GM10248 (cell line): ENCODE measurements around the gene CCND1.
A peak's percentile ranks its signal among the peaks of the same experiment; 100 is the strongest.

ENCODE experiments used
- CTCF ChIA-PET: fragments of 300-600 bp; sonication (Branson Sonifier 250); formaldehyde crosslinking; extraction: SDS; loops from one replicate; lab custom pipeline; 2021; ENCODE audit warnings: antibody characterized with exemption; lab: Yijun Ruan, JAX
- POLR2A ChIA-PET: fragments of 350-650 bp; sonication (Branson Sonifier 250); formaldehyde crosslinking; extraction: SDS; loops from one replicate; lab custom pipeline; 2020; ENCODE audit warnings: antibody characterized with exemption; lab: Yijun Ruan, JAX
- DNase-seq: peaks from one replicate; pipeline ENCODE4 v3.0.0; 2012; ENCODE audit errors: extremely low spot score
- TF ChIP-seq, protein P1 (sequence below): IDR thresholded peaks from 2 replicates; pipeline ENCODE4 v1.5.1; 2012; ENCODE audit warnings: mild to moderate bottlenecking, low read depth; ENCODE audit errors: extremely low read depth, missing control alignments, control extremely low read depth

The CCND1 gene

DNA sequence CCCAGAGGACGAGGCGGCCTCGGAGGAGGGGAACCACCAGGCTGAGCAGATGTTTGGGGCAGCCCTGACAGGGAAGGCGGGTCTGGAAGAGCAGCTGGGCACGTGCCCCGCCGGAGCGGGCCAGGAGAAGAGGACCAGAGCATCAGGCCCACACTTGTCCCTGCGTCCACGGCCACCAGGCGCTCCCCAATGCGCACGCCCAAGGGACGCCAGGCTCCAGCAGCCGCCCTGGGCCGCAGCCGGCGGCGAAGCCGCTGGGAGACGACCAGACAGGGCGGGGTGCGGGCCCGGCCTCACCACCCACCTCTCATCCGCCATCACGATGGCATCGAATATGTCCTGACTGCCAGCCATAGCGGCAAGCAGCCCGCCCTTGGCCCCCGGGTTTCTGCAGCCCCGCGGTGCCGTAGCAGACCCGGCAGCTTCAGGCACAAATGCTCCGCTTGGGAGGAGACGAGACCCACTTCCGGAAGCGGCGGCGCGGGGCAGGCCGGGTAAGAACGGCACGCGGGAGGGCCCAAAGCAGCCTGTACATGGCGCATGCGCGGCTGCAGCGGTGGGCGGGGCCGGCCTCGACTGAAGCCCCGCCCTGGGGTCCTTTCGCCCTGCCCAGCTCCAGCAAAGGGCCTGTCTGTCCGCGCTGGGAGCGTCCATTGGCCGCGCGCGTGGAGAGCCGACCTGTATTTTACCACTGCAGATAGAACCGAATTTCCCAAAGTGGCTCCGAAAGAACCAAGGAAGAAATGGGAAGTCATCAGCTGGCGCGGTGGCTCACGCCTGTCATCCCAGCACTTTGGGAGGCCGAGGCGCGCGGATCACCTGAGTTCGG is 34.1 kb downstream of the CCND1 start, which contains the start of gene LTO1:
TSS of gene LTO1 (minus strand) at position 468 of the 829 bp plus-strand sequence. CDS start at position 354, 114 bp downstream.
- CTCF ChIA-PET, result interaction anchor here (1.0 to 2.3 kb wide), 6 partner anchors 9 to 520 kb away, joined by 3 to 11 read pairs (median 4); no protein-coding TSS in a partner anchor
- POLR2A ChIA-PET, result interaction anchor here (1.1 kb wide), 1 partner anchor 9 kb away, joined by 3 read pairs; no protein-coding TSS in a partner anchor
- peak; percentile 99 for DNase-seq
- TF ChIP-seq, protein P1, sequence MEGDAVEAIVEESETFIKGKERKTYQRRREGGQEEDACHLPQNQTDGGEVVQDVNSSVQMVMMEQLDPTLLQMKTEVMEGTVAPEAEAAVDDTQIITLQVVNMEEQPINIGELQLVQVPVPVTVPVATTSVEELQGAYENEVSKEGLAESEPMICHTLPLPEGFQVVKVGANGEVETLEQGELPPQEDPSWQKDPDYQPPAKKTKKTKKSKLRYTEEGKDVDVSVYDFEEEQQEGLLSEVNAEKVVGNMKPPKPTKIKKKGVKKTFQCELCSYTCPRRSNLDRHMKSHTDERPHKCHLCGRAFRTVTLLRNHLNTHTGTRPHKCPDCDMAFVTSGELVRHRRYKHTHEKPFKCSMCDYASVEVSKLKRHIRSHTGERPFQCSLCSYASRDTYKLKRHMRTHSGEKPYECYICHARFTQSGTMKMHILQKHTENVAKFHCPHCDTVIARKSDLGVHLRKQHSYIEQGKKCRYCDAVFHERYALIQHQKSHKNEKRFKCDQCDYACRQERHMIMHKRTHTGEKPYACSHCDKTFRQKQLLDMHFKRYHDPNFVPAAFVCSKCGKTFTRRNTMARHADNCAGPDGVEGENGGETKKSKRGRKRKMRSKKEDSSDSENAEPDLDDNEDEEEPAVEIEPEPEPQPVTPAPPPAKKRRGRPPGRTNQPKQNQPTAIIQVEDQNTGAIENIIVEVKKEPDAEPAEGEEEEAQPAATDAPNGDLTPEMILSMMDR, result no peak

DNA sequence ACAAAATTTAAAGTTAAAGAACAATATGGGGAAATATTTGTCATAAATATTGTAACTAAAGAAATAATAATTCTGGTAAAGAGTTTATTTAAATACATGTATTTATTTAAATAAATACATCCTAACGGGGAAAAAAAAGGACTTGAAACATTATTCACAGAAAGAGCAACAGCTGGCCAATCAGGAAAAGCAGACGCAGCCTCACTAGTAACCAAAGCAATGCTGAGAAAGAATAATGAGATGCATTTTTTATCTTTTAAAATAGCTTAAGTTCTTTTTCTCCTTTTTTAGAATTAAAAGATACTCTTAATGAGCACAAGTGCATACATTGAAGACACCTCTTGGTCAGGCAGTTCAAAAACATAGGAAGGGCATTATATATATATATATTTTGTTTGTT is 36.8 kb downstream of the CCND1 start:
- DNase-seq, result no peak
- POLR2A ChIA-PET, result no interaction called here
- TF ChIP-seq, protein P1, result no peak
- CTCF ChIA-PET, result interaction anchor here (1.0 to 1.7 kb wide), 2 partner anchors 8 to 930 kb away, joined by 3 to 10 read pairs; no protein-coding TSS in a partner anchor

DNA sequence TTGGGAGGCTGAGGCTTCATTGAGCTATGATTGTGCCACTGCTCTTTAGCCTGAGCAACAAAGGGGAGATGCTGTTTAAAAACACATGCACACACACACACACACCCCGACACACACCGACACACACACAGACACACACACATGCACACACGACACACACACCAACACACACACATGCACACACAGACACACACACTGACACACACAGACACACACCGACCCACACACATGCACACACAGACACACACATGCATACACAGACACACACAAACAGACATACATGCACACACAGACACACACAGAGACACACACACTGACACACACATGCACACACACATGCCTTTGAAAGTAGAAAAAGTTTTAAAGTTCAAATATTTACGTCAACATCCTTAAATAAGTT is 39.7 kb downstream of the CCND1 start:
- TF ChIP-seq, protein P1, result no peak
- ChIA-PET POLR2A (no interaction called here), CTCF (no interaction called here)
- no peak for DNase-seq

- TF ChIP-seq, protein P1, result no peak
- ChIA-PET CTCF (no interaction called here), POLR2A (no interaction called here)
- no peak for DNase-seq
Measured at GRCh38 chr11:69682221-69682620, 41.3 kb downstream of the CCND1 start.

- ChIA-PET CTCF (interaction anchor here (3.2 kb wide), 1 partner anchor 8 kb away, joined by 11 read pairs; the partner anchor contains the start of gene LTO1), POLR2A (no interaction called here)
Measured at GRCh38 chr11:69682681-69683326, 41.8 kb downstream of the CCND1 start.

More at GRCh38 chr11:69682681-69683326, 41.8 kb downstream of the CCND1 start:
- TF ChIP-seq, protein P1, result no peak
- no peak for DNase-seq
